ENCODE data around the gene TBL1XR1. TPM values are rescaled to one million over a fixed set of nuclear protein-coding genes. Genes with fewer than 3 reads are reported as not detected.
"Not testable (repeated sequence)": the region's sequence is repeated elsewhere in the genome, so short reads cannot be mapped to it uniquely, and the experiment has no call there.

Gene TBL1XR1
- total RNA-seq, 2 experiments from 2014 or later = 143 to 214 TPM

- H3K27me3 Mint-ChIP-seq = no peaks in the 10 kb centered on the region
- no peak overlapping the region for H3K27ac Mint-ChIP-seq
- no peak overlapping the region for H3K4me3 Mint-ChIP-seq
- peaks cover 26% of the 10 kb centered on the region for H3K4me1 Mint-ChIP-seq
- DNase-seq = no peak
- peaks cover 71% of the 10 kb centered on the region for H3K36me3 Mint-ChIP-seq
- H3K9me3 Mint-ChIP-seq (ENCODE audit: low read depth) = peaks cover 2% of the 10 kb centered on the region
- ATAC-seq = no peak
- CTCF ChIA-PET = no interaction called here
These were observed 152.1 kb downstream of the TBL1XR1 start for GRCh38 chr3:177045222-177045621.

DNA sequence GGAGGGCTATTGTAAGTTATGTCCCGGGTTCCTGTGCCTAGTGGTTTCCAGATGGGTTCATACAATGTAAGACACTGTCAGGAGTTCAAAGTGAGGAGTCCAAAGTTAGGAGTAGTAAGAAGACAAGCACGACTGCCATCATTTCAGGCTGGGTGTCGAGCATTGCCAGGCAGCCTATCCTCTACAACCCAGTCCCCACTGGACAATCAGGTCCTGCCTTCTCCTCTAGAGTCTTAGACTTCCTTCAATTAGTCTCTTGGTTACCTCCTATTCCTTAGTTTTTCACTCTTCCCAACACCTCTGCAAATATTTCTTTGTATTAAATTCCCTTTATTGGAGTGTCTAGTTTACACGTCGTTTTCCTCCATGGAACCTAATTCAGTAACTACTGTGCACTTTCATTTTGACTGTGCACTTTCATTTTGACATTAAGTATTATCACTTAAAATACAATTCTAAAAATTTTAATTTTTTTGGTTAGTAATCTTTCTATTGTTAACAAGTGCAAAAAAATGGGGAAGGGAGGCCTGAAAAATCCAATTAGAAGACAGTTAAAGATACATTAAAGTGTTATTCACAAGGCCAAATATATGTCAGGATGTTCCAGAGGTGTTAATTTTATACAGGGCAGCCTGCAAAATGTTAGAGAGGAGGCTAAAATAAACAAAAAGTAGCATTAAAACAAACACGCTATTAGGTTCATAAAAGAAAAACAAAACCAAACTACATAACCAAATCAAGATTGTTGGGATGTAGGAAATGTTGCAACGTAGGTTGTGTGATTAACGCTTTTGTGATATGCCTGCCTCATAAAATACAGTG, 155.3 kb downstream of the TBL1XR1 start:
- Mint-ChIP-seq H3K4me3 (no peak overlapping the region), H3K36me3 (peaks cover 70% of the 10 kb centered on the region), H3K9me3 (ENCODE audit: low read depth) (peaks cover 2% of the 10 kb centered on the region)

DNA sequence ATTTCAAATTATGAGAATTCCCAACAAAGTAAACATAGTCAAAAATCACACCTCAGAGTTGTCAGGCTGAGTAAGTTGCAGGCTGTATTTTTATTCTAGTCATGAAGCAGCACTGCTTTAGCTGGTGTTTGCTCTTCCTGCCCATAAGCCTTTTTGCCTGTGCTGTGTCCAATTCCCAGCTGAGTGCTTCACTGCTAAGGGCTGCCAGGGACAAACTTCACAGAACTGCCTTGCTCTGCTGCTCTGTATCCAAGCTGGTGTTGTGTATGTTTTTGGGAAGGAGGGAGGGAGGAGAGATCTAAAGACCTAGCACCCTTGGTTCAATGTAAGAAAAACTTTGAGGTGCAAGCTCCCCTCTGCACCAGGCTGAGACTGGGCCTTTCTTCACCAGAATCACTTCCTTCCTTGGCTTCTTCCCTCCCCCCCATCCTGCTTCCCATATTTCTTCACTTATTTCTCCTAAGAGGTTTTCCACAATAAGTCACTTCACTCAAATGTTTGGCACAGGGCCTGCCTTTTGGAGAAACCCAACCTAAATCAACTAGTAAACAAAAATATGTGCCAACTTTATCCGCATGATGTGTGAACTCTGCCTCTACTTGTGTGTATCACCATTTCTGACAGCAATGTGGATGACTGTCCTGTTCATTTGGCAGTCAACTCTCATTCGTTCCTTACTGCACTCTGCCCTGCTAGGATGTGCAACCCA, 156.1 kb downstream of the TBL1XR1 start:
- no peaks in the 10 kb centered on the region for H3K27me3 Mint-ChIP-seq
- peak overlapping the region; percentile 44 for H3K27ac Mint-ChIP-seq
- peaks cover 2% of the 10 kb centered on the region for H3K9me3 Mint-ChIP-seq (ENCODE audit: low read depth)
- H3K36me3 Mint-ChIP-seq = peaks cover 70% of the 10 kb centered on the region
- DNase-seq = no peak
- CTCF ChIA-PET = interaction anchor here (1.1 kb wide), 1 partner anchor 10 kb away, joined by 4 read pairs; no protein-coding TSS in a partner anchor
- ATAC-seq = peak; percentile 36
- H3K4me3 Mint-ChIP-seq = no peak overlapping the region
- H3K4me1 Mint-ChIP-seq = peaks cover 31% of the 10 kb centered on the region

More for the DNA sequence above, 155.3 kb downstream of the TBL1XR1 start:
- Mint-ChIP-seq H3K27ac (peak overlapping the region; percentile 44), H3K4me1 (peaks cover 31% of the 10 kb centered on the region), H3K27me3 (no peaks in the 10 kb centered on the region)
- DNase-seq = no peak
- CTCF ChIA-PET = interaction anchor here (1.1 kb wide), 1 partner anchor 9 kb away, joined by 4 read pairs; no protein-coding TSS in a partner anchor
- ATAC-seq = peak; percentile 77

- CTCF ChIA-PET = interaction anchor here (1.0 kb wide), 1 partner anchor 625 kb away, joined by 3 read pairs; no protein-coding TSS in a partner anchor
- H3K4me3 Mint-ChIP-seq = no peak overlapping the region
- H3K4me1 Mint-ChIP-seq = peaks cover 36% of the 10 kb centered on the region
- DNase-seq (no peak), ATAC-seq (no peak)
- no peak overlapping the region for H3K27ac Mint-ChIP-seq
- no peaks in the 10 kb centered on the region for H3K27me3 Mint-ChIP-seq
- H3K9me3 Mint-ChIP-seq (ENCODE audit: low read depth) = peaks cover 2% of the 10 kb centered on the region
- H3K36me3 Mint-ChIP-seq = peaks cover 67% of the 10 kb centered on the region
These were observed 157.6 kb downstream of the TBL1XR1 start for GRCh38 chr3:177039490-177040274.

DNA sequence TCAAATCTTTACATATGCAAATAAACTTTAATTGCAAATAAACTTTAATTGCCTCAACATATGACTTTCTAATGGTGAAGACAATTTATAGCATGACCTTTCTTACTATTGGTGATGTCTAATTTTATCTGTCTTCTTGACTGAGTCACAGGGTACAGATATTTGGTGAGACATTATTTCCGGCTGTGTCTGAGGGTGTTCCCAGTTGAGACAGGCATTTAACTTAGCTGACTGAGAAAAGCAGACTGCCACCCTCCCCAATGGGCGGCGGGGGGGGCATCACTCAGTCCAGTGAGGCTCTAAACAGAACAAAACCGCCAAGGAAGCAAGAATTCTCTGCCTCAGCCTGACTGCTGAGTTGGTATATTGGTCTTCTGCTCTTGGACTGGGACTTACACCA, 160.0 kb downstream of the TBL1XR1 start:
- Mint-ChIP-seq H3K4me1 (peaks cover 29% of the 10 kb centered on the region), H3K4me3 (no peak overlapping the region), H3K27ac (no peak overlapping the region), H3K27me3 (no peaks in the 10 kb centered on the region), H3K9me3 (ENCODE audit: low read depth) (no peaks in the 10 kb centered on the region), H3K36me3 (peaks cover 62% of the 10 kb centered on the region)
- CTCF ChIA-PET = no interaction called here
- ATAC-seq (no peak), DNase-seq (no peak)

- Mint-ChIP-seq H3K27ac (no peak overlapping the region), H3K36me3 (peaks cover 58% of the 10 kb centered on the region), H3K9me3 (ENCODE audit: low read depth) (no peaks in the 10 kb centered on the region), H3K4me1 (peaks cover 15% of the 10 kb centered on the region), H3K27me3 (no peaks in the 10 kb centered on the region), H3K4me3 (no peak overlapping the region)
- CTCF ChIA-PET = no interaction called here
- ATAC-seq (no peak), DNase-seq (no peak)
These were observed 161.6 kb downstream of the TBL1XR1 start for GRCh38 chr3:177035676-177036075.

- H3K4me1 Mint-ChIP-seq = peaks cover 10% of the 10 kb centered on the region
- H3K27me3 Mint-ChIP-seq = no peaks in the 10 kb centered on the region
- H3K9me3 Mint-ChIP-seq (ENCODE audit: low read depth) = no peaks in the 10 kb centered on the region
- peaks cover 58% of the 10 kb centered on the region for H3K36me3 Mint-ChIP-seq
- H3K27ac Mint-ChIP-seq = no peak overlapping the region
- no peak for ATAC-seq
- no peak overlapping the region for H3K4me3 Mint-ChIP-seq
- CTCF ChIA-PET = no interaction called here
- no peak for DNase-seq
These were observed 162.3 kb downstream of the TBL1XR1 start for GRCh38 chr3:177034832-177035475.

- no peaks in the 10 kb centered on the region for H3K27me3 Mint-ChIP-seq
- no peak overlapping the region for H3K27ac Mint-ChIP-seq
- H3K36me3 Mint-ChIP-seq = peaks cover 54% of the 10 kb centered on the region
- no peak overlapping the region for H3K4me3 Mint-ChIP-seq
- ATAC-seq (no peak), DNase-seq (no peak)
- H3K9me3 Mint-ChIP-seq (ENCODE audit: low read depth) = no peaks in the 10 kb centered on the region
- H3K4me1 Mint-ChIP-seq = no peaks in the 10 kb centered on the region
- CTCF ChIA-PET = no interaction called here
These were observed 170.6 kb downstream of the TBL1XR1 start for GRCh38 chr3:177026505-177027277.

GRCh38 chr3:177015881-177016280, 181.4 kb downstream of the TBL1XR1 start:
- no peak overlapping the region for H3K4me3 Mint-ChIP-seq
- H3K27ac Mint-ChIP-seq = no peak overlapping the region
- no peaks in the 10 kb centered on the region for H3K4me1 Mint-ChIP-seq
- peaks cover 26% of the 10 kb centered on the region for H3K36me3 Mint-ChIP-seq
- no peaks in the 10 kb centered on the region for H3K27me3 Mint-ChIP-seq
- no peaks in the 10 kb centered on the region for H3K9me3 Mint-ChIP-seq (ENCODE audit: low read depth)
- CTCF ChIA-PET = no interaction called here
- no peak for ATAC-seq
- DNase-seq = no peak

DNA sequence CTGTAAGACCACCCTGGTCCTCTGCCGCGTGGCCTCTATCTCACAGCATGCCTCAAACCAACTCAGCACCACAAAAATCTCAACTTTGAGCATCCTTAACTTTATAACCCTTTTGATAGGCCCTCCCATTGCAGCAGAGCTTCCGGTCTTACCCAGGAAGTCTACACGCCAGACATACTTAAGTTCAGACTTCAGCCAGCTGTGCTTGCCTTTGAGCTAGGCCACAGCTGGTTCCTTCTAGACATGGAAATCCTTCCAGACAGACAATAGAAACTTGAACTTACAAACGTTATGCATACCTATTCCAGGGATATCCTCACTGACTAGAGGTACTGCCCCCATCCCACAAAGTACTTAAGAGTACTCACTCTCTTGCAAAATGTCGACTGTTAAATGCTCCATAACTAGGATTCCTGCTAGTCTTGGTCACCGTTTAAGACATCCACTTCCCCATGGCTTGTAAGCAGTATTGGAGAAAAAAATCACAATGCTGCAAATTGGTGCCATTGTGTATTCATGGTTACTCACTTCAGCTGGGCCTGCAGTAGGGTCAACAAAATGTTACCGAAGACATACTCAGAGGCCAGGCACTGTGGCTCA, 183.5 kb downstream of the TBL1XR1 start:
- Mint-ChIP-seq H3K27ac (no peak overlapping the region), H3K4me3 (no peak overlapping the region), H3K9me3 (ENCODE audit: low read depth) (no peaks in the 10 kb centered on the region), H3K27me3 (no peaks in the 10 kb centered on the region), H3K4me1 (no peaks in the 10 kb centered on the region), H3K36me3 (peaks cover 18% of the 10 kb centered on the region)
- ATAC-seq (no peak), DNase-seq (no peak)
- CTCF ChIA-PET = no interaction called here

DNA sequence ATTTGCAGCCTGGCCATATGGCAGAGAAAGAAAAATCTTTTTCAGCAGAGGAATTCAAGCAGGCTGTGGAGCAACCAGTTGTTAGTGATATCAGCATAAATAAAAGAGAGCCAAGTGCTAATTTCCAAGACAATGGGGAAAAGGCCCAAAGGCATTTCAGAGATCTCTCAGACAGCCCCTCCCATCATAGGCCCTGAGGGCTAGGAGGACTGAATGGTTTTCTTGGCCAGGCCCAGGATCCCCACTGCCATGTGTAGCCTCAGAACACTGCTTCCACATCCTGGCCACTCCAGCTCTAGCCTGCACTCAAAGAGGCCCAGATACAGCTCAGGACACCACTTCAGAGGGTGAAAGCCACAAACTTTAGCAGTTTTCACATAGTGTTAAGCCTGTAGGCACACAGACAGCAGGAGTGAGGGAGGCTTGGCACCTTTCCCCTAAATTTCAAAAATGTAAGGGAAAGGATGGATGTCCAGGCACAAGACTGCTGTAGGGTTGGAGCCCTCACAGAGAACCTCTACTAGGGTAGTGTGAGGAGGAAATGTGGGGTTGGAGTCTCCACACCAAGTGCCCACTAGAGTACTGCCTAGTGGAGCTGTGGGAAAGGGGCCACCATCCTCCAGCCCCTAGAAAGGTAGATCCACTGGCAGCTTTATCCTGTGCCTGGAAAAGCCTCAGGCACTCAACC, 191.4 kb downstream of the TBL1XR1 start:
- CTCF ChIA-PET = no interaction called here
- H3K4me3 Mint-ChIP-seq = no peak overlapping the region
- no peak overlapping the region for H3K27ac Mint-ChIP-seq
- ATAC-seq (no peak), DNase-seq (no peak)
- no peaks in the 10 kb centered on the region for H3K4me1 Mint-ChIP-seq
- H3K9me3 Mint-ChIP-seq (ENCODE audit: low read depth) = peaks cover 20% of the 10 kb centered on the region
- no peaks in the 10 kb centered on the region for H3K27me3 Mint-ChIP-seq
- H3K36me3 Mint-ChIP-seq = peaks cover 22% of the 10 kb centered on the region

DNA sequence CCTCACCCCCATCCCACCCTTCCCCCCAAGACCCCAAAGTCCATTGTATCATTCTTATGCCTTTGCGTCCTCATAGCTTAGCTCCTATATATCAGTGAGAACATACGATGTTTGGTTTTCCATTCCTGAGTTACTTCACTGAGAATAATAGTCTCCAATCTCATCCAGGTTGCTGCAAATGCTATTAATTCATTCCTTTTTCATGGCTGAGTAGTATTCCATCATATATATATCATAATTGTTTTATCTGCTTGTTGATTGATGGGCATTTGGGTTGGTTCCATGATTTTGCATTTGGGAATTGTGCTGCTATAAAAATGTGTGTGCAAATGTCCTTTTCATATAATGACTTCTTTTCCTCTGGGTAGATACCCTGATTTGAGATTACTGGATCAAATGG, 197.1 kb downstream of the TBL1XR1 start:
- DNase-seq; H3K27me3 Mint-ChIP-seq; ATAC-seq; CTCF ChIA-PET; H3K4me1 Mint-ChIP-seq; H3K9me3 Mint-ChIP-seq (ENCODE audit: low read depth); H3K27ac Mint-ChIP-seq; H3K4me3 Mint-ChIP-seq: not testable (repeated sequence)
- H3K36me3 Mint-ChIP-seq = peaks cover 15% of the 10 kb centered on the region

Data from activated CD8-positive, alpha-beta memory T cell treated with anti-CD3 and anti-CD28 coated beads, Interleukin-2, amount 10 ng/mL, durations not matched to agents 7 days and 5 days (primary cell).